Memory B cell (primary cell): Measurements from ENCODE around the gene TPH1.

Experiments
- ATAC-seq: fragments of 150-1000 bp; cut with Tn5 transposase; 2 replicates; pipeline ENCODE4 v1.10.0; 2021; ENCODE audit warnings: low read depth, mild to moderate bottlenecking, moderate library complexity
- DNase-seq, 2 donors: peaks; one replicate each; pipeline ENCODE4 v3.0.0; 2022; ENCODE audit warnings: low spot score in 2 of 2
- H3K27ac Mint-ChIP-seq: one replicate; pipeline ENCODE4 v1.8.0; 2022; ENCODE audit warnings: mild to moderate bottlenecking, moderate library complexity, mixed read lengths
- H3K27me3 Mint-ChIP-seq: one replicate; pipeline ENCODE4 v1.8.0; 2022; ENCODE audit warnings: mixed read lengths
- H3K36me3 Mint-ChIP-seq: one replicate; pipeline ENCODE4 v1.8.0; 2022; ENCODE audit warnings: mild to moderate bottlenecking, mixed read lengths
- H3K4me1 Mint-ChIP-seq: one replicate; pipeline ENCODE4 v1.8.0; 2022; ENCODE audit warnings: mixed read lengths
- H3K4me3 Mint-ChIP-seq: one replicate; pipeline ENCODE4 v1.8.0; 2022; ENCODE audit warnings: mild to moderate bottlenecking, moderate library complexity, mixed read lengths
- H3K9me3 Mint-ChIP-seq: one replicate; pipeline ENCODE4 v1.8.0; 2022; ENCODE audit warnings: mixed read lengths

The TPH1 gene

GRCh38 chr11:18063862-18064434, 17.9 kb upstream of the TPH1 start:
- no peak overlapping the region for H3K27ac Mint-ChIP-seq
- no peaks in the 10 kb centered on the region for H3K9me3 Mint-ChIP-seq
- peaks cover 5% of the 10 kb centered on the region for H3K36me3 Mint-ChIP-seq
- H3K4me1 Mint-ChIP-seq = peaks cover 3% of the 10 kb centered on the region
- H3K4me3 Mint-ChIP-seq = no peak overlapping the region
- H3K27me3 Mint-ChIP-seq = no peaks in the 10 kb centered on the region
- no peak for DNase-seq
- ATAC-seq = no peak

GRCh38 chr11:18063125-18063524, 17.1 kb upstream of the TPH1 start:
- Mint-ChIP-seq H3K4me1 (peaks cover 3% of the 10 kb centered on the region), H3K27ac (no peak overlapping the region), H3K9me3 (no peaks in the 10 kb centered on the region), H3K4me3 (no peak overlapping the region), H3K27me3 (no peaks in the 10 kb centered on the region), H3K36me3 (peaks cover 5% of the 10 kb centered on the region)
- ATAC-seq (no peak), DNase-seq (no peak)

DNA sequence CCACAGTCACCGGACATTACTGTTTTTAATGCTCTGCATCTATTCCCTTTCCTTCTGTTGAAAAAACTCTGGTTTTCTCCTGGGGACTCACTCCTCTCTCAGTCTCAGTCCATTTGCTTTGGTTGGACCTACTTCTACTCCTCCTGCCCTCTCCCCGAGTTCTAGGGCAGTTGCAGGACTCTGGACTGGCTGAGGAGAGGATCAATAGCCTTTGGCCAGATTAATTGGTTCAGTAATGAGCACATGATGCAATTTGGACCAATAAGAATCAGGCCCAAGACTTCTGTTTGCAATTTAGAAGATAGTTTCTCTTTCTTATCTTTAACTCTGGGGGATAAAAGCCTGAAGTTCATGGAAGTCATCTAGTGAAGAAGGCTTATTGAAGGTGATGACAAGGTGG, 15.3 kb upstream of the TPH1 start:
- DNase-seq = no peak
- no peak for ATAC-seq
- no peak overlapping the region for H3K27ac Mint-ChIP-seq
- H3K4me3 Mint-ChIP-seq = no peak overlapping the region
- H3K27me3 Mint-ChIP-seq = no peaks in the 10 kb centered on the region
- no peaks in the 10 kb centered on the region for H3K9me3 Mint-ChIP-seq
- peaks cover 3% of the 10 kb centered on the region for H3K36me3 Mint-ChIP-seq
- H3K4me1 Mint-ChIP-seq = peaks cover 3% of the 10 kb centered on the region

- Mint-ChIP-seq H3K9me3 (no peaks in the 10 kb centered on the region), H3K27ac (no peak overlapping the region), H3K4me1 (no peaks in the 10 kb centered on the region), H3K4me3 (no peak overlapping the region), H3K36me3 (peaks cover 6% of the 10 kb centered on the region), H3K27me3 (no peaks in the 10 kb centered on the region)
- no peak for ATAC-seq
- no peak for DNase-seq
Measured at GRCh38 chr11:18056561-18057181, 10.6 kb upstream of the TPH1 start.

GRCh38 chr11:18054511-18055103, 8.5 kb upstream of the TPH1 start:
- ATAC-seq = no peak
- H3K36me3 Mint-ChIP-seq = peaks cover 4% of the 10 kb centered on the region

GRCh38 chr11:18050848-18051247, 4.8 kb upstream of the TPH1 start:
- DNase-seq = no peak
- peaks cover 3% of the 10 kb centered on the region for H3K4me1 Mint-ChIP-seq
- no peaks in the 10 kb centered on the region for H3K27me3 Mint-ChIP-seq
- H3K27ac Mint-ChIP-seq = no peak overlapping the region
- peak; percentile 45 for ATAC-seq
- peaks cover 10% of the 10 kb centered on the region for H3K36me3 Mint-ChIP-seq
- H3K9me3 Mint-ChIP-seq = peaks cover 7% of the 10 kb centered on the region
- no peak overlapping the region for H3K4me3 Mint-ChIP-seq

More at GRCh38 chr11:18054511-18055103, 8.5 kb upstream of the TPH1 start:
- Mint-ChIP-seq H3K4me3 (no peak overlapping the region), H3K4me1 (peaks cover 3% of the 10 kb centered on the region), H3K27ac (no peak overlapping the region), H3K9me3 (no peaks in the 10 kb centered on the region), H3K27me3 (no peaks in the 10 kb centered on the region)
- DNase-seq = no peak

- H3K9me3 Mint-ChIP-seq = no peaks in the 10 kb centered on the region
- no peak for ATAC-seq
- H3K4me3 Mint-ChIP-seq = no peak overlapping the region
- no peaks in the 10 kb centered on the region for H3K27me3 Mint-ChIP-seq
- H3K36me3 Mint-ChIP-seq = no peaks in the 10 kb centered on the region
- H3K4me1 Mint-ChIP-seq = no peaks in the 10 kb centered on the region
- no peak for DNase-seq
- no peak overlapping the region for H3K27ac Mint-ChIP-seq
Measured at GRCh38 chr11:18036456-18036855, 9.6 kb downstream of the TPH1 start.

DNA sequence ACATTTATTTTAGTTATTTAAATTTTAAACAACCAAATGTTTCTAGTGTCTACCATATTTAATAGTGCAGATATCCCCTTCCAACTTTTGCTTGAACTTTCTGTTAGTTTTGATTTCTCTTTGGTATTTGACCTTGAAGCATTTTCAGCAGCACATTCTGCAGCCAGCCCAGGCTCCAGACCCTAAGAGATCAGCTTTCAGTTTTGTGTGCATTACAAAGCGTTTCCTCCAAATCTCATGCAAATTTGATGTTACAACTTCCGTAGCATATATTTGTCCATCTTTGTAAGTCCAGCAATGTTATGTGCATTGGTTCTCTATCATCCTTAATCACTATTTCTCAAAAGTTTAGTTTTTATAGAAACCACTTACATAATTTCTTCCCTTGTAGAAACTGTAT, 18.6 kb downstream of the TPH1 start:
- Mint-ChIP-seq H3K9me3 (no peaks in the 10 kb centered on the region), H3K36me3 (peaks cover 3% of the 10 kb centered on the region)

GRCh38 chr11:18022419-18022818, 23.6 kb downstream of the TPH1 start:
- Mint-ChIP-seq H3K4me3 (no peak overlapping the region), H3K27me3 (no peaks in the 10 kb centered on the region), H3K27ac (no peak overlapping the region), H3K9me3 (no peaks in the 10 kb centered on the region), H3K36me3 (peaks cover 4% of the 10 kb centered on the region), H3K4me1 (no peaks in the 10 kb centered on the region)
- ATAC-seq = no peak
- DNase-seq = no peak

More for the DNA sequence above, 18.6 kb downstream of the TPH1 start:
- H3K4me3 Mint-ChIP-seq = no peak overlapping the region
- ATAC-seq (no peak), DNase-seq (no peak)
- H3K27ac Mint-ChIP-seq = no peak overlapping the region
- no peaks in the 10 kb centered on the region for H3K27me3 Mint-ChIP-seq
- no peaks in the 10 kb centered on the region for H3K4me1 Mint-ChIP-seq

- Mint-ChIP-seq H3K4me3 (no peak overlapping the region), H3K9me3 (no peaks in the 10 kb centered on the region), H3K27me3 (no peaks in the 10 kb centered on the region), H3K27ac (no peak overlapping the region), H3K36me3 (peaks cover 2% of the 10 kb centered on the region), H3K4me1 (peaks cover 3% of the 10 kb centered on the region)
- DNase-seq = no peak
- no peak for ATAC-seq
Measured at GRCh38 chr11:18019650-18020049, 26.4 kb downstream of the TPH1 start.

DNA sequence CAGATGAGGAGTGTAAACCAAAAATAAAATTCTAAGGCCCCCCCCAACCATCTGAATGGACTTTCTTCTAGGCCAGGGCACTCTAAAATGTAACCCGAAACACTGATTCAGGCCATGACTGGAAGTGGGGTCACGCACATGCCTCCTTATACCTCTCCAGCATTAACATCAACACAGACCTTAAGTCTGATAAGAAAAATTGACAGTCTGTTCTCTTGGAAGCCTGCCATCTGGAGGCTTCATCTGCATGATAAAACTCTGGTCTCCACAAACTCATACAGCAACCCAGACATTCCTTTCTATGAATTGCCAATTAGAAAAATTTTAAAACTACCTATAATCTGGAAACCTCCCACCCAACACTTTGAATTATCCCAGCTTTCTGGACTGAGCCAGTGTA, 29.3 kb downstream of the TPH1 start:
- no peaks in the 10 kb centered on the region for H3K27me3 Mint-ChIP-seq
- H3K4me1 Mint-ChIP-seq = peaks cover 14% of the 10 kb centered on the region
- DNase-seq (no peak), ATAC-seq (no peak)
- H3K27ac Mint-ChIP-seq = no peak overlapping the region
- H3K4me3 Mint-ChIP-seq = no peak overlapping the region
- peaks cover 2% of the 10 kb centered on the region for H3K36me3 Mint-ChIP-seq
- H3K9me3 Mint-ChIP-seq = no peaks in the 10 kb centered on the region

DNA sequence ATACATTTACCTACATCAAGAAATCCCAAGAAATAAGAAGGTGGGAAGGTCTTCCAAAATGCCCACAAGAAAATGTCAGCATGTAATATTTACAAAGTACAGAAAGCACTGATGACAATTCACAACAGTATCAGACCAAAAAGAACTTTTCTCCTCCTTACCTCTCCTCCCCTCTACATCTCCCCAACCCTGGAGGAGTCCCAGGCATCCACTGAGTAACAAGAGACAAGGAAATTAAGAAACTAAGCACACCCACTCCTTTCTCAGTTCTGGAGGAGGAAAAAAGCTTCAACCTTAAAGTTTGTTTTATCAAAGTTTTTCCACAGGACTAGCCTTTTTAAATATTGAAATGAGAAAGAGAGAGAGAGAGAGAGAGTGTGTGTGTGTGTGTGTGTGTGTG, 31.2 kb downstream of the TPH1 start:
- DNase-seq (no peak), ATAC-seq (no peak)
- Mint-ChIP-seq H3K4me1 (peaks cover 27% of the 10 kb centered on the region), H3K36me3 (no peaks in the 10 kb centered on the region), H3K9me3 (no peaks in the 10 kb centered on the region), H3K4me3 (peak overlapping the region; percentile 43), H3K27me3 (no peaks in the 10 kb centered on the region), H3K27ac (peak overlapping the region; percentile 87)

GRCh38 chr11:18013790-18014507, 32.1 kb downstream of the TPH1 start:
- H3K27me3 Mint-ChIP-seq = no peaks in the 10 kb centered on the region
- peak overlapping the region; percentile 87 for H3K27ac Mint-ChIP-seq
- H3K4me3 Mint-ChIP-seq = peak overlapping the region; percentile 99
- H3K4me1 Mint-ChIP-seq = peaks cover 27% of the 10 kb centered on the region
- H3K9me3 Mint-ChIP-seq = no peaks in the 10 kb centered on the region
- H3K36me3 Mint-ChIP-seq = no peaks in the 10 kb centered on the region
- DNase-seq (no peak), ATAC-seq (no peak)
